ENCODE results near the gene EPHB1. TPM values are rescaled to one million over a fixed set of nuclear protein-coding genes. Genes with fewer than 3 reads are reported as not detected.

Gene EPHB1
- total and polyA plus RNA-seq, 2 of the 13 experiments (the other 11 are each of a cell fraction or from before 2014, with no cell fraction given): 0.07 to 0.21 TPM

GRCh38 chr3:135242285-135242684, 447.2 kb downstream of the EPHB1 start (continued):
- TF ChIP-seq HBP1 (CRISPR knock-in tag; IDR thresholded peaks at IDR 0.05; ENCODE audit: low read depth): no peak
- TF ChIP-seq ZKSCAN5 (CRISPR knock-in tag; IDR thresholded peaks at IDR 0.05): no peak
- TF ChIP-seq, protein P1, sequence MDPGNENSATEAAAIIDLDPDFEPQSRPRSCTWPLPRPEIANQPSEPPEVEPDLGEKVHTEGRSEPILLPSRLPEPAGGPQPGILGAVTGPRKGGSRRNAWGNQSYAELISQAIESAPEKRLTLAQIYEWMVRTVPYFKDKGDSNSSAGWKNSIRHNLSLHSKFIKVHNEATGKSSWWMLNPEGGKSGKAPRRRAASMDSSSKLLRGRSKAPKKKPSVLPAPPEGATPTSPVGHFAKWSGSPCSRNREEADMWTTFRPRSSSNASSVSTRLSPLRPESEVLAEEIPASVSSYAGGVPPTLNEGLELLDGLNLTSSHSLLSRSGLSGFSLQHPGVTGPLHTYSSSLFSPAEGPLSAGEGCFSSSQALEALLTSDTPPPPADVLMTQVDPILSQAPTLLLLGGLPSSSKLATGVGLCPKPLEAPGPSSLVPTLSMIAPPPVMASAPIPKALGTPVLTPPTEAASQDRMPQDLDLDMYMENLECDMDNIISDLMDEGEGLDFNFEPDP (CRISPR knock-in tag; conservative IDR thresholded peaks at IDR 0.05): no peak
- TF ChIP-seq MBNL3 (CRISPR knock-in tag; conservative IDR thresholded peaks at IDR 0.05): no peak
- TF ChIP-seq, protein P2, sequence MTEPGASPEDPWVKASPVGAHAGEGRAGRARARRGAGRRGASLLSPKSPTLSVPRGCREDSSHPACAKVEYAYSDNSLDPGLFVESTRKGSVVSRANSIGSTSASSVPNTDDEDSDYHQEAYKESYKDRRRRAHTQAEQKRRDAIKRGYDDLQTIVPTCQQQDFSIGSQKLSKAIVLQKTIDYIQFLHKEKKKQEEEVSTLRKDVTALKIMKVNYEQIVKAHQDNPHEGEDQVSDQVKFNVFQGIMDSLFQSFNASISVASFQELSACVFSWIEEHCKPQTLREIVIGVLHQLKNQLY (CRISPR knock-in tag; IDR thresholded peaks at IDR 0.05): no peak
- TF ChIP-seq, protein P3, sequence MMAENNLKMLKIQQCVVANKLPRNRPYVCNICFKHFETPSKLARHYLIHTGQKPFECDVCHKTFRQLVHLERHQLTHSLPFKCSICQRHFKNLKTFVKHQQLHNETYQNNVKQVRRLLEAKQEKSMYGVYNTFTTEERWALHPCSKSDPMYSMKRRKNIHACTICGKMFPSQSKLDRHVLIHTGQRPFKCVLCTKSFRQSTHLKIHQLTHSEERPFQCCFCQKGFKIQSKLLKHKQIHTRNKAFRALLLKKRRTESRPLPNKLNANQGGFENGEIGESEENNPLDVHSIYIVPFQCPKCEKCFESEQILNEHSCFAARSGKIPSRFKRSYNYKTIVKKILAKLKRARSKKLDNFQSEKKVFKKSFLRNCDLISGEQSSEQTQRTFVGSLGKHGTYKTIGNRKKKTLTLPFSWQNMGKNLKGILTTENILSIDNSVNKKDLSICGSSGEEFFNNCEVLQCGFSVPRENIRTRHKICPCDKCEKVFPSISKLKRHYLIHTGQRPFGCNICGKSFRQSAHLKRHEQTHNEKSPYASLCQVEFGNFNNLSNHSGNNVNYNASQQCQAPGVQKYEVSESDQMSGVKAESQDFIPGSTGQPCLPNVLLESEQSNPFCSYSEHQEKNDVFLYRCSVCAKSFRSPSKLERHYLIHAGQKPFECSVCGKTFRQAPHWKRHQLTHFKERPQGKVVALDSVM (CRISPR knock-in tag; IDR thresholded peaks at IDR 0.05): no peak
- TF ChIP-seq FOXM1 (CRISPR knock-in tag; IDR thresholded peaks at IDR 0.05): no peak
- no peak for TF ChIP-seq SATB2 (CRISPR knock-in tag; IDR thresholded peaks at IDR 0.05)
- no peak for TF ChIP-seq PRMT3 (CRISPR knock-in tag; IDR thresholded peaks at IDR 0.05; ENCODE audit: borderline replicate concordance, low read depth)
- no peak for TF ChIP-seq ADNP (CRISPR knock-in tag; IDR thresholded peaks at IDR 0.05)
- TF ChIP-seq ZNF343 (CRISPR knock-in tag; IDR thresholded peaks at IDR 0.05): no peak
